WTC11 (cell line): ENCODE data around the gene AADAC. TPM values are rescaled to one million over a fixed set of nuclear protein-coding genes. Genes with fewer than 3 reads are reported as not detected.

ENCODE experiments used
- ATAC-seq: fragments of 200-7000 bp; cut with Tn5 transposase; 2 replicates; pipeline ENCODE4 v1.10.0; 2021; ENCODE audit warnings: mild to moderate bottlenecking, moderate library complexity
- CTCF ChIA-PET: fragments of 300-600 bp; sonication (Branson Sonifier 250); formaldehyde crosslinking; loops from one replicate; lab custom pipeline; 2021; ENCODE audit warnings: antibody characterized with exemption; lab: Charles Lee
- POLR2A ChIA-PET: fragments of 350-600 bp; sonication (Branson Sonifier 250); formaldehyde crosslinking; loops from one replicate; lab custom pipeline; 2021; ENCODE audit warnings: antibody characterized with exemption; lab: Charles Lee
- DNase-seq: peaks from one replicate; pipeline ENCODE4 v3.0.0; 2021; ENCODE audit warnings: low spot score
- H3K27ac Mint-ChIP-seq: 2 replicates; pipeline ENCODE4 v1.8.0; 2021; ENCODE audit warnings: mixed read lengths
- H3K27me3 Mint-ChIP-seq: 2 replicates; pipeline ENCODE4 v1.8.0; 2021; ENCODE audit warnings: low read depth, mild to moderate bottlenecking, moderate library complexity, mixed read lengths
- H3K36me3 Mint-ChIP-seq: 2 replicates; pipeline ENCODE4 v1.8.0; 2021; ENCODE audit warnings: mixed read lengths
- H3K4me1 Mint-ChIP-seq: 2 replicates; pipeline ENCODE4 v1.8.0; 2022; ENCODE audit warnings: mixed read lengths
- H3K4me3 Mint-ChIP-seq: 2 replicates; pipeline ENCODE4 v1.8.0; 2021; ENCODE audit warnings: mild to moderate bottlenecking, moderate library complexity, mixed read lengths
- H3K9me3 Mint-ChIP-seq: 2 replicates; pipeline ENCODE4 v1.8.0; 2021; ENCODE audit warnings: mixed read lengths
- AR ChIP-seq: fragments of 250-450 bp; sonication (Bioruptor Pico); IDR thresholded peaks from 2 replicates; pipeline ENCODE4 v1.9.0; 2021; ENCODE audit warnings: mild to moderate bottlenecking
- ATF3 ChIP-seq: sonication (generic); formaldehyde crosslinking; conservative IDR thresholded peaks from 2 replicates; pipeline ENCODE4 v1.8.1; 2022; ENCODE audit warnings: mild to moderate bottlenecking, missing genetic modification reagents
- E2F1 ChIP-seq: sonication (generic); formaldehyde crosslinking; IDR thresholded peaks from 2 replicates; pipeline ENCODE4 v1.8.0; 2022; ENCODE audit warnings: mild to moderate bottlenecking, missing genetic modification reagents
- EMX1 ChIP-seq: fragments of 250-450 bp; sonication (Bioruptor Pico); IDR thresholded peaks from 2 replicates; pipeline ENCODE4 v1.8.0; 2021; ENCODE audit warnings: mild to moderate bottlenecking
- GRHL2 ChIP-seq: fragments of 250-450 bp; sonication (Bioruptor Pico); IDR thresholded peaks from 2 replicates; pipeline ENCODE4 v1.8.0; 2022; ENCODE audit warnings: mild to moderate bottlenecking, moderate library complexity; ENCODE audit not compliant: insufficient replicate concordance, severe bottlenecking
- HMGA2 ChIP-seq: fragments of 250-450 bp; sonication (Bioruptor Pico); IDR thresholded peaks from 2 replicates; pipeline ENCODE4 v1.4.0; 2021; ENCODE audit warnings: mild to moderate bottlenecking, moderate library complexity
- IRF2 ChIP-seq: sonication (generic); formaldehyde crosslinking; IDR thresholded peaks from 2 replicates; pipeline ENCODE4 v1.8.0; 2022; ENCODE audit warnings: low read depth, missing genetic modification reagents, borderline replicate concordance
- MXD4 ChIP-seq: fragments of 250-450 bp; sonication (Bioruptor Pico); IDR thresholded peaks from 2 replicates; pipeline ENCODE4 v1.8.0; 2021; ENCODE audit warnings: mild to moderate bottlenecking, moderate library complexity, borderline replicate concordance
- OVOL2 ChIP-seq: fragments of 250-450 bp; sonication (Bioruptor Pico); IDR thresholded peaks from 2 replicates; pipeline ENCODE4 v1.9.0; 2021; ENCODE audit warnings: mild to moderate bottlenecking, borderline replicate concordance
- ZNF281 ChIP-seq: sonication (generic); formaldehyde crosslinking; IDR thresholded peaks from 2 replicates; pipeline ENCODE4 v1.8.0; 2023; ENCODE audit warnings: mild to moderate bottlenecking, missing genetic modification reagents
- ZNF425 ChIP-seq: fragments of 250-450 bp; sonication (Bioruptor Pico); conservative IDR thresholded peaks from 2 replicates; pipeline ENCODE4 v1.9.0; 2021; ENCODE audit warnings: mild to moderate bottlenecking
- ZNF671 ChIP-seq: fragments of 250-450 bp; sonication (Bioruptor Pico); IDR thresholded peaks from 2 replicates; pipeline ENCODE4 v1.8.0; 2021; ENCODE audit warnings: mild to moderate bottlenecking
- ZSCAN18 ChIP-seq: fragments of 250-450 bp; sonication (Bioruptor Pico); IDR thresholded peaks from 2 replicates; pipeline ENCODE4 v2.1.2; 2022; ENCODE audit warnings: mild to moderate bottlenecking, moderate library complexity
- total RNA-seq: library from RNA; stranded (reverse); gene quantifications from 3 replicates; pipeline ENCODE4 v1.2.3, GENCODE V29; 2021

The AADAC gene
- total RNA-seq, 1 experiment from 2014 or later, result 0.11 TPM

GRCh38 chr3:151795276-151795675 is 18.6 kb upstream of the AADAC start (continued):
- TF ChIP-seq AR (CRISPR knock-in tag) (no peak), EMX1 (no peak), OVOL2 (CRISPR knock-in tag) (no peak), ZNF281 (CRISPR knock-in tag) (no peak), ZSCAN18 (CRISPR knock-in tag) (no peak), HMGA2 (CRISPR knock-in tag) (no peak), ZNF425 (CRISPR knock-in tag) (no peak), E2F1 (CRISPR knock-in tag) (no peak), ZNF671 (CRISPR knock-in tag) (no peak)

GRCh38 chr3:151796105-151796680 is 17.7 kb upstream of the AADAC start:
- Mint-ChIP-seq H3K27me3 (no peaks in the 10 kb centered on the region), H3K9me3 (0 out of 2 replicates have a peak, but pooled peaks cover 3% of the 10 kb centered on the region), H3K27ac (no peak overlapping the region), H3K36me3 (no peaks in the 10 kb centered on the region), H3K4me1 (no peaks in the 10 kb centered on the region), H3K4me3 (no peak overlapping the region)
- ATAC-seq (no peak), DNase-seq (no peak)
- TF ChIP-seq IRF2 (CRISPR knock-in tag) (no peak), GRHL2 (CRISPR knock-in tag) (no peak), ATF3 (no peak), MXD4 (CRISPR knock-in tag) (no peak)
- ChIA-PET POLR2A (no interaction called here), CTCF (no interaction called here)
